HG03159 (cell line): ENCODE data around the gene COPB1.

ENCODE experiments used
- ATAC-seq: cut with Tn5 transposase; IDR thresholded peaks from one replicate; pipeline ENCODE4 v1.9.1; 2021; ENCODE audit warnings: mild to moderate bottlenecking, moderate library complexity; ENCODE audit not compliant: unreplicated experiment

COPB1 gene

GRCh38 chr11:14435717-14436512 is 63.7 kb downstream of the COPB1 start:
- no peak for ATAC-seq

- no peak for ATAC-seq
These were observed 74.0 kb downstream of the COPB1 start for GRCh38 chr11:14425621-14426020.

GRCh38 chr11:14424096-14424495 is 75.5 kb downstream of the COPB1 start:
- ATAC-seq = no peak

DNA sequence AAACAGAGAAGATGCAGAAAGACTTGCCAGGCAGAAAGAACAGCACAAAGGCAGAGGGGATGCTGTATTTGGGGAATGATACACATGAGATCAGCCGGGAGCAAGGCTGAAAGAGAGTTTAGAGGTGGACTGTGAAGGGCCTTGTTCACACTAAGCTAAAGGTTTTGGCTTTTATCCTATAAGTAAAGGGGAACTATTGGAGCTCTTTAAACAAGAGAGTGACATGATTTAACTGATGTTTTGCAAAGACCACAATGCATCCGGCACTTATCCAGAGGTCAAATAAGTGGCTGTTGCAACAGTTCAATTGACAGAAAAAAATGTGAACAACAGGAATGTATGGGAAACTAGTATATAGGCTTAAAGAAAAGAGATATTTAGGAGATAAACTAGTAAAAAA is 76.0 kb downstream of the COPB1 start:
- no peak for ATAC-seq

DNA sequence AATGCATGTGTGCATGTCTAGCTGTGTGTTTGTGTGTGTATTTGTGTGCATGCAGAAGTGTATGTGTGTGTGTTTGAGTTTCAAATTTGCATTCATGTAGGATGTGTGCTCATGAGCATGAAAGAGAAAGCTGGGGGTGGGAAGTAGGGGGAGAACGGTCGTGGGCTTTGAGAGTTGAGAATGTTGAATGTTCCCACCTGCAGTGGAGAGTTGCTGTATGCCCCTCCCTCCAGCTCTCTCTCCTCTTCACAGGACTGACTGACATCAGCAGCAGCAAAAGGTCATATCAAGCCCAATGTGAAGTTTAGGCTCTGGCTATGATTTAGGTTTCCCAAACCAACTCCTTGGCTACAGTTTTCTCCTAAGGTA is 76.8 kb downstream of the COPB1 start:
- ATAC-seq = no peak

DNA sequence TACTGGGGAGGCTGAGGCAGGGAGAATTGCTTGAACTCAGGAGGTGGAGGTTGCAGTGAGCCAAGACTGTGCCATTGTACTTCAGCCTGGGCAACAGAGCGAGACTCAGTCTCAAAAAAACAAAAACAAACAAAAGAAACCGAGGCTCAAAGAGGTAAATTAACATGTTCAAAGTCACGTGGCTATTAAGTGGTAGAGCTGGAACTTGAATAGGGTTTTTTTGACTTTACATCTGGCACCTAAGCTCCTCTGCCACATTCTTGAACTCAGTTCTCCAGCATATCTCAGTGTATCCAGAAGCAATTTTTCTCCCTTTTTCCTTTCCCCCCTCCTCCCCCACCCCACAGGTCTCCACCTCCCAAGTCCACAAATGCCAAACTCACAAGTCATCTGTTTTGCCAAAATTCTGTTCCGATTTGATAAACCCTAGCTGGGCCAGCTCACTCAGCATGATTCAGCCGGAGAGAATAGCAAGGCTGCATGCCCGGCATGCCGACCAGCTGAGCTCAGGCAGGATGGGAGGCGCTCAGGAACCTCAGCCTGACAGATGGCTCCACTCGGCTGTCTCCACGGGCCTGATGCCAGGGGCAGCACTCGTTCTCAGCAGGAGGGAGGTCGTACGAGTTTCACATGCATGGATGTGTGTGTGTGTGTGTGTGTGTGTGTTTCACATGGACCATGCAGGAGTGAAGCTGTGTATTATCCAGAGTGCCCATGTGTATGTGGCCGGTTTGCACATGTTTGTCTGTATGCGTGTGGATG is 77.4 kb downstream of the COPB1 start:
- no peak for ATAC-seq

DNA sequence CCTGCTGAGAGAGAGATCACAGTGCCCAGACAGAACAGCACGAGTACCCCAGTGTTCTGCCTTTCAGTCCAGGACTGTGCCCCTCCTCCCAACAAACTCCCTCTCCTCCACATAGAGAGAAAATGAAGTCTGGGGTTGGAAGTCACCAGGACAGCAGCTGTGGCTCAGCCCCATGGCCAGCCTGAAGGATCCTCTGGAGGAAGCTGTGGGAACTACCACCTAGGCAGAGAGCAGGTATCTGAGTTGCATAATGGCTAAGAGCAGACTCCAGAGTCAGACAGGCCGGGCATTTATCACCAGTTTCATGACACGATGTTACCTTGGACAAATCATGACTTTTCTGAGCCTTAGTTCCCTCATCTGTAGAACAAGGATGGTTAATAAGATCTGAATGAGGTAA is 79.4 kb downstream of the COPB1 start:
- ATAC-seq = no peak

GRCh38 chr11:14418801-14419417 is 80.7 kb downstream of the COPB1 start:
- no peak for ATAC-seq

GRCh38 chr11:14417617-14418374 is 81.8 kb downstream of the COPB1 start:
- ATAC-seq = no peak

DNA sequence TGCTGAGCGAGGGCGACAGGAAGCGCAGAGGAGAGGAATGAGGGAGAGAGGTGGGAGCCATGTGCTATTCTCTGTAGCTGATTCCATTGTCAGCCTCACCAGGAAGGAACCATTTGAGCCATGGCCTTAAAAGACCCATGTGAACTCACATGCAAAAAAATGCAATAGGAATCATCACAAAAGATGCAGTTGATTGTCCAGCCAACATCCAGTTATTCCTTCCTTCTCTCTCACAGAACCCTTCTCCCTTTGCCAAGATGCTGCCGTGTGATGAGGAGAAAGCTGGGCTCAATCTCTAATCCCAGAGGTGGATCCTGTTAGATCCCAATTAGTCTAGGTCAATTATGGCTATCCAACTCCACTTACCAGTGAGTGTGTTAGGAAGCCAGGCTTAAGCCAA is 82.4 kb downstream of the COPB1 start:
- ATAC-seq = no peak

GRCh38 chr11:14414470-14415461 is 84.8 kb downstream of the COPB1 start:
- peak; percentile 61 for ATAC-seq

- no peak for ATAC-seq
These were observed 86.1 kb downstream of the COPB1 start for GRCh38 chr11:14413307-14414069.

DNA sequence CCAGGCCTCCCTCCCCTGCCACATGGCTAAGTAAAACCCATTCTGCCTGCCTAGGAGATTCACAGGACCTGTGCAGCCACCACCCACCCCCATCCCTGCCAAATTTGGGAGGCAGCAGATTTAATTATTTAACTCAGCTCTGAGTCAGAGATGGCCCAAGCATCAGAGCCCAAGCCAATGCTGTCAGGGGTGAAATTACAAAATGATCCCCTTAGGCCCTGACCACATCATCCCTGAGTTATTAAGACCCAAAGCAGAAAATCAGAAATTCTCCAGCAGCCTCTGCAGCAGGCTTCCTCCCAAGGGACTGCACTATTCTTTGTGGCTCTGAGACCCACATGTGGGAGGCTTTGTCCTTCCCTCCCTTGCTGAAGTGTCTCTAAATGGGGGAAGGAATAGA is 87.8 kb downstream of the COPB1 start:
- ATAC-seq = no peak

- ATAC-seq = no peak
These were observed 89.7 kb downstream of the COPB1 start for GRCh38 chr11:14409891-14410290.

DNA sequence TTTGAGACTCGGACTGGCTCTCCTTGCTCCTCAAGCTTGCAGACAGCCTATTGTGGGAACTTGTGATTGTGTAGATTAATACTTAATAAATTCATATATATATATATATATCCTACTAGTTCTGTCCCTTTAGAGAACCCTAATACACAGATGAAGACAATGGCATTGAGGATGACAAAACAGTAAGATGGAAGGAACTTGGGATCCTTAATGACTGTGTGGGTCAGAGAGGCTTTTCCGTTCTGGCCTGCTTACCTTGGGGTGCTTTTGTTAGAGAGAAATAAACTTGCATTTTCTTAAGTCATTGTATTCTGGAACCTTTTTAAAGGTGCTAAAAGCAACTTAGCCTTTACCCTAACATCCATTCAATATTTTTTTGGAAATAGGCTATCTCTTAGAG is 91.0 kb downstream of the COPB1 start:
- ATAC-seq = no peak
